Measurements from ENCODE around the gene EXTL1. TPM values are rescaled to one million over a fixed set of nuclear protein-coding genes. Genes with fewer than 3 reads are reported as not detected.
A peak's percentile ranks its signal among the peaks of the same experiment; 100 is the strongest.

The EXTL1 gene
- total RNA-seq, 6 experiments from 2014 or later = 0.06 to 0.19 TPM; not detected in 4

DNA sequence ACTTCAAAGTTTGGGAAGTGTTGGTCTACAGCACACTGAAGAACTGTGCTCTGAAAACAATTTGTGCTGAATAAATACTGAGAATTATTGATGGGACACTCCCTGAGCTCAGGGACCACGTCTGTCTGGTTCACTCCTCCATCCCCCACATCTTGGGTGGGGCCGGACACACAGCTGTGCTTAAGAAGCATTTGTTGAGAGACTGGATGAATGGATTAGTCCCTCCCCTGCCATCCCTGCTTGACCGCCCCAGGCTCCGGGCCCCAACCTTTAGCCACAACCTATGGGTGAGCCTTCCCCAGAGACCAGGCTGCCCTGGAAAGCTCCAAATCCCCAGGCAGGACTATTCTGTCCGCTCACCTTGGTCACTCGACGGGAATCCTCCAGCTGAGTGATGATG is 38.3 kb downstream of the EXTL1 start:
- Histone ChIP-seq H3K27ac (no peak overlapping the region), H3K4me1 (no peaks in the 10 kb centered on the region), H3K36me3 (no peaks in the 10 kb centered on the region), H3K9me3 (no peaks in the 10 kb centered on the region), H3K4me3 (no peak overlapping the region), H3K27me3 (no peaks in the 10 kb centered on the region)
- WGBS (ENCODE audit: insufficient coverage, low coverage, low lambda C conversion rate, missing lambda C conversion rate) = 59% methylated on average over 4 of the region's 7 CpGs
- ATAC-seq (peak in 1 of 4 donors; percentile 18), DNase-seq (no peak)
- TF ChIP-seq, protein P1, sequence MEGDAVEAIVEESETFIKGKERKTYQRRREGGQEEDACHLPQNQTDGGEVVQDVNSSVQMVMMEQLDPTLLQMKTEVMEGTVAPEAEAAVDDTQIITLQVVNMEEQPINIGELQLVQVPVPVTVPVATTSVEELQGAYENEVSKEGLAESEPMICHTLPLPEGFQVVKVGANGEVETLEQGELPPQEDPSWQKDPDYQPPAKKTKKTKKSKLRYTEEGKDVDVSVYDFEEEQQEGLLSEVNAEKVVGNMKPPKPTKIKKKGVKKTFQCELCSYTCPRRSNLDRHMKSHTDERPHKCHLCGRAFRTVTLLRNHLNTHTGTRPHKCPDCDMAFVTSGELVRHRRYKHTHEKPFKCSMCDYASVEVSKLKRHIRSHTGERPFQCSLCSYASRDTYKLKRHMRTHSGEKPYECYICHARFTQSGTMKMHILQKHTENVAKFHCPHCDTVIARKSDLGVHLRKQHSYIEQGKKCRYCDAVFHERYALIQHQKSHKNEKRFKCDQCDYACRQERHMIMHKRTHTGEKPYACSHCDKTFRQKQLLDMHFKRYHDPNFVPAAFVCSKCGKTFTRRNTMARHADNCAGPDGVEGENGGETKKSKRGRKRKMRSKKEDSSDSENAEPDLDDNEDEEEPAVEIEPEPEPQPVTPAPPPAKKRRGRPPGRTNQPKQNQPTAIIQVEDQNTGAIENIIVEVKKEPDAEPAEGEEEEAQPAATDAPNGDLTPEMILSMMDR (IDR thresholded peaks at IDR 0.05) = no peak
- TF ChIP-seq POLR2A (IDR thresholded peaks at IDR 0.05) = no peak
- intact Hi-C loops (cut with DNase I) = no loop called here

DNA sequence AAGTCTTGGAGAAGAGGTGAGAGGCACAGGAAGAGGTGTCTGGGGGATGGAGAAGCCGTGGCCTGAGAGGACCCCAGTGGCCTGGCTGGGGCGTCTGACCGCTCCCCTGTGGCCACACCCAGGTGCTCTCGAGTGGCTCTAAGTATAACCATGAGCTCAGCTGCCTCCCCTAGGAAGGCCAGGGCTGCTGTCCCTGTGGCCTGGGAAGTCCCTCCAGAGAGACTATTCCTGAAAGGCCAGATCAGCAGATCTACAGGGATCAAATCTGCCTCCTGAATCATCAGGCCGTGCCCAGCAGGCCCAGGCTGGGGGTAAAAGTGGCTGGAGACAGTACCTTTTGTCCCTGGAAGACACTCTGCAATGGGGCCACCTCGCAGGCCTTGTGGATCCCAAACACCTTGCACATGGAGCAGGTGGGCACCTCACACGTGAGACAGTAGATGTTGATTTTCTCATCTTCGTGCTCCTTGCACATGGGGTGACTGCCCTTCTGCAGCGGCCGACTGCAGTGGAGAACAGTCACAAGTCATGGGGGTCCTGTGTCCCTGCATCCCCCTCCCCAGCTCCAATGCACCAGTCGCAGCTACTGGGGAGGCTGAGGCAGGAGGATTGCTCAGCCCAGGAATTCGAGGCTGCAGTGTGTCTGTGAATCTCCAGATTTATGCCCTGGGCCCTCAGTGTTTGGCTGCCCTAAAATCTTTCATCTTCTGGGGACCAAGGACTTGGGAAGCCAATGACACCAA is 39.4 kb downstream of the EXTL1 start:
- no peaks in the 10 kb centered on the region for H3K27me3 ChIP-seq
- H3K4me3 ChIP-seq = no peak overlapping the region
- no peak for DNase-seq
- H3K27ac ChIP-seq = no peak overlapping the region
- H3K4me1 ChIP-seq = no peaks in the 10 kb centered on the region
- 70% methylated on average over 3 of the region's 12 CpGs for WGBS (ENCODE audit: insufficient coverage, low coverage, low lambda C conversion rate, missing lambda C conversion rate)
- ATAC-seq = no peak
- TF ChIP-seq, protein P1 (IDR thresholded peaks at IDR 0.05) = no peak
- no peak for TF ChIP-seq POLR2A (IDR thresholded peaks at IDR 0.05)
- H3K36me3 ChIP-seq = no peaks in the 10 kb centered on the region
- intact Hi-C loops (cut with DNase I) = no loop called here
- no peaks in the 10 kb centered on the region for H3K9me3 ChIP-seq

GRCh38 chr1:26064553-26064952 is 43.0 kb downstream of the EXTL1 start:
- intact Hi-C loops (cut with DNase I) = no loop called here
- ATAC-seq (no peak), DNase-seq (no peak)
- no peak overlapping the region for H3K4me3 ChIP-seq
- no peaks in the 10 kb centered on the region for H3K4me1 ChIP-seq
- H3K36me3 ChIP-seq = no peaks in the 10 kb centered on the region
- no peaks in the 10 kb centered on the region for H3K27me3 ChIP-seq
- no peaks in the 10 kb centered on the region for H3K9me3 ChIP-seq
- TF ChIP-seq, protein P1 (IDR thresholded peaks at IDR 0.05) = no peak
- TF ChIP-seq POLR2A (IDR thresholded peaks at IDR 0.05) = no peak
- 74% methylated on average over 3 of the region's 3 CpGs for WGBS (ENCODE audit: insufficient coverage, low coverage, low lambda C conversion rate, missing lambda C conversion rate)
- no peak overlapping the region for H3K27ac ChIP-seq

GRCh38 chr1:26066160-26066559 is 44.6 kb downstream of the EXTL1 start:
- no peak for TF ChIP-seq POLR2A (IDR thresholded peaks at IDR 0.05)
- TF ChIP-seq, protein P1 (IDR thresholded peaks at IDR 0.05) = no peak
- Histone ChIP-seq H3K4me3 (no peak overlapping the region), H3K27me3 (no peaks in the 10 kb centered on the region), H3K27ac (no peak overlapping the region), H3K9me3 (no peaks in the 10 kb centered on the region), H3K4me1 (no peaks in the 10 kb centered on the region), H3K36me3 (no peaks in the 10 kb centered on the region)
- intact Hi-C loops (cut with DNase I) = no loop called here
- DNase-seq (no peak), ATAC-seq (no peak)
- WGBS (ENCODE audit: insufficient coverage, low coverage, low lambda C conversion rate, missing lambda C conversion rate) = 51% methylated on average over 5 of the region's 15 CpGs
